EH (cell line): ENCODE results near the gene HNRNPLL.

ENCODE experiments used
- DNase-seq: peaks from one replicate; pipeline ENCODE4 v3.0.0-alpha.2; 2015; ENCODE audit warnings: low read depth

The HNRNPLL gene

GRCh38 chr2:38592951-38593350, 9.8 kb downstream of the HNRNPLL start:
- DNase-seq: peak; percentile 73

DNA sequence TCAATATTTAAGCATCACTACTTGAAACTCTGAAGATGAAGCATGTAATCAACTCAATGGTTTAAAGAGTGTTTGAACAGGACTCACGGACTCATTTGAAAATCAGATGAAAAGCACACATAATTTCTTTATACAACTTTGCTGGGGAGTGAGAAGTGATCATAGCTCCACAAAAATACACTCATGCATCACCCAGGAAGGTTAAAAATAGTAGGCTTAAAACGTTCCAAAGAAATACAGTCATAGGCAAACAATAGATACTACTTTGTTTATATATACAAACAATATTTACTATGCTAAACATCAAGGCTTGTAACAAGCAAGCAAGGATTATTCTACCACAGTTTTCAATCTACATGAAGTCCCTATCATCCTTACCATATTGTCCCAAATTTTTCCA, 11.6 kb downstream of the HNRNPLL start:
- peak; percentile 36 for DNase-seq

- no peak for DNase-seq
Measured at GRCh38 chr2:38590053-38590452, 12.7 kb downstream of the HNRNPLL start.

DNA sequence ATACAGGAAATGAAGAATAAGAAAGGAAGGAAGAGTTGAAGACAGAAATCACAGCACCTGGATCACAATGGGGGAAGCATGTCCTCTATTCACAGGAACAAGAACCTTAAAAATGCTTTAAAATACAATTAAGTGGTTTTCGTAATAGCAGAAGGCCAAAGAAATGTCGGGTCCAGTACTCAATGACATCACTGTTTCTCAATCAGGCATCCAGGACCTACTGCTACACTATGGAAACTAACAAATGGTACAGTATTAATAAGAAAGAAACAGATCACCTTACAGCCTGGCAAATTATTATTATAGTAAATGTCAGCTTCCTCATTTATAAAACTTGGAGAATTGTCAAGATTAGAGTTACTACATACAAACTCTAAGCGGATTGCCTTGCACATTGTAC, 15.8 kb downstream of the HNRNPLL start:
- DNase-seq: no peak

- DNase-seq: no peak
Measured at GRCh38 chr2:38584881-38585280, 17.8 kb downstream of the HNRNPLL start.

DNA sequence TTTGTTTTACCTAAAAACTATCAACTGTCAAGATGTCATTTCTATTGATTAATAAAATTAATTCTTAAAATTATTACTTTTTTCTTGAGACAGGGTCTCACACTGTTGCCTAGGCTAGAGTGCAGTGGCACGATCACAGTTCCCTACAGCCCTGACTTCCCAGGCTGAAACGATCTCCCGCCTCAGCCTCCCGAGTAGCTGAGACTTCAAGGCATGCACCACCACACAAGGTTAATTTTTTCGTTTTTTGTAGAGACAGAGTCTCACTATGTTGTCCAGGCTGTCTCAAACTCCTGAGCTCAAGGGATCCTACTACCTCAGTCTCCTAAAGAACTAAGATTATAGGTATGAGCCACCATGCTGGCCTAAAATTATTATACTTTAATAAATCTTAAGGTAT, 18.7 kb downstream of the HNRNPLL start:
- no peak for DNase-seq

DNA sequence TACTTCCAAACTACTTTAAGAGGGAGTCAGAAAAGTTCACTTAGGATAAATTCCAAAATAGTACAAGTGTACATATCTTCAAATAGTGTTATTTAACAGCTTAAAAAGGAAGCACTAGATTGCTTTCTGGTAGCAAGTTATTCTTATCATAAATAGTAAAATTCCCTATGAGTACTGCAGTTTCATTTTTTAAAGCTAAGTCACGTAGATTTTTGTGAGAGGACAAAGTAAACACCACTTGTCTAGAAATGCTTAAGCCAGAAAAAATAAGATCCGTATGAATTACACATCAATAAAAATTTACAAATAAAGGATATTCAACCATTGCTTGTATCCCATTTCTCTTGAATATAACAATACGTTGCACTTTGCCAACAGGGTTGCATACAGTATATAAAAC, 19.2 kb downstream of the HNRNPLL start:
- no peak for DNase-seq

GRCh38 chr2:38581193-38582147, 21.3 kb downstream of the HNRNPLL start:
- peak; percentile 75 for DNase-seq

- DNase-seq: no peak
Measured at GRCh38 chr2:38580115-38580636, 22.6 kb downstream of the HNRNPLL start.

GRCh38 chr2:38578832-38579231, 23.9 kb downstream of the HNRNPLL start:
- peak; percentile 16 for DNase-seq

GRCh38 chr2:38574278-38574677, 28.4 kb downstream of the HNRNPLL start:
- no peak for DNase-seq

GRCh38 chr2:38572167-38572566, 30.6 kb downstream of the HNRNPLL start:
- DNase-seq: peak; percentile 54

DNA sequence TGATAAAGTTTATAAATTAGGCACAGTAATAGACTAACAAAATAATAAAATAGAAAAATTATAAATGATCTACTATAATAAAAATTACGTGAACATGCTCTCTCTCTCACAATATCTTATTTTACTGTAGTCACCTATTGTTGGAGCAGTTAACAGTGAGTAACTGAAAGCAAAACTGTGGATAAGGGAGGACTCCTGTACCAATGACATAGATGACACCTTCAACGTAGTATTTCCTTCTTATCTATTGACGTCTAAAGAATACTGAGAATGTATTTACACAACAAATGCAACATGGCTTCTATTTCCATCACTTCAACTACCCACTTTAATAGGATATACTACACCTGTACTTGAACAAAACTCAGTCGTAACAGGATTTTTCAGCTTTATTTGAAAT, 31.5 kb downstream of the HNRNPLL start:
- no peak for DNase-seq

DNA sequence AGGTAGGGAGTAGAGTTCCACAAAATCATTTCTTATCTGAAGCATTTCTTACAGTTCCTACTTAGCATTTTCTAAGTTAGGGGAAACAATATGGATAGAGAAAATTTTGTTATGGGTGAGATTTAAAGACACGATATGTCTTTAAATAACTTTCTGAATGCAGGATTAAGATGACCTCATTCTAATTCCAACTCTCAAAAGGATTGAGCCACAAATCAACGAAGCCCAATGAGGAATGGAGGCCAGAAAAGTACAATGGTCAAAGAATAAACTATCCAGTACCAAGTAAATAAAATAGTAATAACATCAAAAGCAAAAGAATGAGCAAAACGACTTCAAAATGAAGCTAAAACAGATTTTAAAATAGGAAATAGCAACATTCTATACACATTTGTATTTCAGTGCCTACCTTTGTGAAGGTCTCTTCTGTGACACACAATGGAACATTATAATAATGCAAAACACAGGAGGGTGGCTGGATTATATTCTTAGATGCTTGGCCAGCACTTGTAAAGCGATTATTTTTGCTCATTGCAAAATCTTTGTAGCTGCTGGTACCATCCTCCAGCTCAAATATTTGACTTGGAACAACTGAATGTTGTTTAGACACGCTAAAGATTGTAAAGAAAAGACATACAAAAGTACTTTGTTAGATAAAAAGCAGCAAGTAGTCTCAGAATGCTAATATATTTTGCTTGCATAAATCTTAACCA, 33.8 kb downstream of the HNRNPLL start:
- DNase-seq: no peak

DNA sequence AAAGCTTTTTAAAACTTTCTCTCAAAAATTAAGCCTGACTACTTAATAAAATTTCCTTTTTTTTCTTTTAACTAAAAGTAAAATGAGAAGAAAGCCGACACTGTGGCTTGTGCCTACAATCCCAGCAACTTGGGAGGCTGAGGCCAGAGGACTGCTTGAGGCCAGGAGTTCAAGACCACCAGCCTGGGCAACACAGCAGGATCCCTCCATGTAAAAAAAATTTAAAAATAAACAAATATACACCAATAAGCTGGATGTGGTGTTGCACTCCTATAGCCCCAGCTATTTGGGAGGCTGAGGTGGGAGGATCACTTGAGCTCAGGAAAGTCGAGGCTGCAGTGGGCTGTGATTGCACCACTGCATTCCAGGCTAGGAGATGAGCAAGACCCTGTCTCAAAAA, 37.4 kb downstream of the HNRNPLL start:
- no peak for DNase-seq

DNA sequence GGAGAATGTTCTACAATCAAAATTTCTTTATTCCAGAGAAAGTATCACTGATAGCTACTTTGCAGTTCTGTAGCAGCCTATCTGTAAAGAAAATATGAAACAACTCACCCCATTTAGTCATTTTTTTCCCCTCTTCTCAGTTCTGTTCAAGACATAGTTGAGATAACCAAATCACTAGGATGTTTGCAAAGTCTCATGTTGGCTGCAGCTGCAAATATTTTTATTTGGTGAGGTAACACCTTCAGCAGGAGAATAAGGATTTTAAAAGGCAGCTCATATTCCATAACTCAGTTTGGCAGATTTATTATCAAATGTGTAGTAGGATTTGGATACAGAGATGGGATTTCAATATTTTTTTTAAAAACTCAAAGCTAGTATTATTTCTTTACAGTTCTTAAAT, 41.0 kb downstream of the HNRNPLL start:
- DNase-seq: no peak

DNA sequence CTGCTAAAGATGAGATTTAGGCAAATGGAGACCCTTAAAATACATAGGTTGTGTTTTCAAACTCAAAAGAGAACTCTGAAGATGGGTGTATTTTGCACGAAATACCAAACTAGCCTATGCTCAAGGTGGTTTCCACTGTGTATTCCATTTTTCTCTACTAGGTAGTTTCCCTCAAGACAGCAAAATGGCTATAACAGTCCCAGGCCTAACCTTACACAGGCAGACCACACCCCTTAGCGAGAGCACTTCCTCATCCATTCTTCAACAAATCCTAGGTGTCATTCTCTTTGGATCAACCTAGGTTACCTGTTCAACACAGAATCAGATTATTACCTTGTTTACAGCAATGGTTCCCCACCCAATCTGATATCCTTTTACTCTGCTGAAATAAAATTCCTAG, 42.6 kb downstream of the HNRNPLL start:
- no peak for DNase-seq

GRCh38 chr2:38557981-38558380, 44.7 kb downstream of the HNRNPLL start:
- no peak for DNase-seq

GRCh38 chr2:38557217-38557616, 45.5 kb downstream of the HNRNPLL start:
- DNase-seq: no peak

DNA sequence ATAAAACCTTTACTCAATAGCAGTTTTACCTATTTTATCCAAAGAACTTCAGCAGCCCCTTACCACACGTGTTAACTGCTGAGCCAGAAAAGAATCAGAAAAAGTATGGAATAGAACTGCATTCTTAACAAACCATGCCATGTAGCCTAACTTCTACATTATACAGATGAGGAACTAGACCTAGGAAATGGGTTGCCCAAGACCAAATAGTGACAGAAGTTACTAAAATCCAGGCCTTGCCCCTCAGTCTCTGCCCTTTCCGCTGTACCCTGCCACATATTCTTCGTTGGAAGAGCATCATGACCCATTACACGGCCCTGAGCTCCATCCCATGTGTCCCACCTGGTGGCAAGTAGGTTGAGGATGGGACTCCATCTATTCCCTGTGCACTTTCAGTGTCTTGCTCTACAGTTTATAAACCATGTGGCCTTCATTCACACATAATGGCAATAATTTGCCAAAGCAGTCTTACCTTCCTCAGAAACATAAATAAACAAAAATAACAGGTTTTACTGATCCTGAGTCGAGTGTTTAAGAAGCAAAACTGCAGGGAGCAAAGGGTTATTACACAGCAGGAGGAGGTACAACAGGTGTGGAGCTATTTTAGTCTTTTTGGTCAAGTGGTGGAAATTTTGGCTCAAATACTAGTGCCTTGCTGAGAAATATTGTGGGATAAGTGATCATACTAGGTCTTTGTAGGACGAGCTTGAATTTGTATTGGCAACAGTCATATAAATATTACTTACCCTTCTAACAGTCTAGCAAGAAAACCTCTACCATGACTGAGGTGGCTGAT, 46.5 kb downstream of the HNRNPLL start:
- DNase-seq: no peak

DNA sequence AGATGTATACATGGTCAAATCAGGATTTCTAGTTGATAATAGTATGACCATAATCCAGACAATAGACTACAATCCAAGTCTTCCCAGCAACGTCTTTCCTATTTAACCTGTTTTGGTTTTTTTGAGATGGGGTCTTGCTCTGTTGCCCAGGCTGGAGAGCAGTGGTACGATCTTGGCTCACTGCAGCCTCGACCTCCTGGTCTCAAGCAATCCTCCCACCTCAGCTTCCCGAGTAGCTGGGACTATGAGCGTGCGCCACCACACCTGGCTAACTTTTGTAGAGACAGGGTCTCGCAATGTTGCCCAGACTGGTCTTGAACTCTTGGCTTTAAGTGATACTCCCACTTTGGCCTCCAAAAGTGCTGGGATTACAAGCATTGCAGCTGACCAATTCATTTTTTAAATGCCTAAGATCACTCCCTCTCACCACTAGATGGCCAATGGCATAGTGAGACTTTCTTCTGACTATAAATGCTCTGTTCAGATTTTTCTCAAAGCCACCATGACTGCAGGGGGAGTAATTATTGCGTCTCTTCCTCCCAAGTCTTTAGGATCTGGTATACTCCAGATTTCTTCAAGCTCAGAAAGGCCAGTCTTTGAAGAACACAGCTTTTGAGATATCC, 47.6 kb downstream of the HNRNPLL start:
- peak; percentile 43 for DNase-seq

- no peak for DNase-seq
Measured at GRCh38 chr2:38553554-38553953, 49.2 kb downstream of the HNRNPLL start.
